Measurements from ENCODE around the gene NFATC2. TPM values are rescaled to one million over a fixed set of nuclear protein-coding genes. Genes with fewer than 3 reads are reported as not detected.

The NFATC2 gene
- total and polyA plus RNA-seq, 9 donors = 2.2 to 9.4 (median 5.1) TPM

- WGBS, 3 donors = 82 to 90% (median 87%) methylated on average over 19 of the region's 19 CpGs
- intact Hi-C loops (cut with DNase I) = no loop called here
- TF ChIP-seq POLR2A (IDR thresholded peaks at IDR 0.05) (no peak), EP300 (IDR thresholded peaks at IDR 0.05) (no peak), CTCF (IDR thresholded peaks at IDR 0.05) (no peak)
Measured at GRCh38 chr20:51426718-51427650, 115.5 kb downstream of the NFATC2 start.

GRCh38 chr20:51425347-51426106 lies 117.0 kb downstream of the NFATC2 start:
- intact Hi-C loops (cut with DNase I) = no loop called here
- H3K27ac ChIP-seq = no peak overlapping the region
- H3K36me3 ChIP-seq = no peaks in the 10 kb centered on the region
- no peak overlapping the region for H3K4me3 ChIP-seq
- WGBS, 3 donors = 89 to 93% (median 90%) methylated on average over 22 of the region's 22 CpGs
- H3K9me3 ChIP-seq = no peaks in the 10 kb centered on the region
- TF ChIP-seq CTCF (IDR thresholded peaks at IDR 0.05) (no peak), EP300 (IDR thresholded peaks at IDR 0.05) (no peak), POLR2A (IDR thresholded peaks at IDR 0.05) (no peak)
- H3K27me3 ChIP-seq = no peaks in the 10 kb centered on the region
- peaks cover 9% of the 10 kb centered on the region for H3K4me1 ChIP-seq (ENCODE audit: insufficient read depth)
- no peak for DNase-seq

More at GRCh38 chr20:51426718-51427650, 115.5 kb downstream of the NFATC2 start:
- H3K4me1 ChIP-seq (ENCODE audit: insufficient read depth) = peaks cover 9% of the 10 kb centered on the region
- H3K9me3 ChIP-seq = no peaks in the 10 kb centered on the region
- H3K27ac ChIP-seq = no peak overlapping the region
- H3K27me3 ChIP-seq = no peaks in the 10 kb centered on the region
- no peaks in the 10 kb centered on the region for H3K36me3 ChIP-seq
- H3K4me3 ChIP-seq = no peak overlapping the region
- no peak for DNase-seq

GRCh38 chr20:51424270-51425117 lies 118.0 kb downstream of the NFATC2 start:
- intact Hi-C loops (cut with DNase I) = no loop called here
- Histone ChIP-seq H3K27me3 (no peaks in the 10 kb centered on the region), H3K9me3 (no peaks in the 10 kb centered on the region), H3K4me3 (no peak overlapping the region), H3K36me3 (no peaks in the 10 kb centered on the region), H3K27ac (no peak overlapping the region), H3K4me1 (ENCODE audit: insufficient read depth) (peaks cover 9% of the 10 kb centered on the region)
- WGBS, 3 donors = 85 to 88% (median 87%) methylated on average over 15 of the region's 15 CpGs
- no peak for DNase-seq
- TF ChIP-seq CTCF (IDR thresholded peaks at IDR 0.05) (no peak), EP300 (IDR thresholded peaks at IDR 0.05) (no peak), POLR2A (IDR thresholded peaks at IDR 0.05) (no peak)

GRCh38 chr20:51423810-51424209 lies 118.7 kb downstream of the NFATC2 start:
- Histone ChIP-seq H3K9me3 (no peaks in the 10 kb centered on the region), H3K36me3 (no peaks in the 10 kb centered on the region), H3K4me3 (no peak overlapping the region), H3K4me1 (ENCODE audit: insufficient read depth) (peaks cover 9% of the 10 kb centered on the region), H3K27ac (no peak overlapping the region), H3K27me3 (no peaks in the 10 kb centered on the region)
- no peak for DNase-seq
- TF ChIP-seq EP300 (IDR thresholded peaks at IDR 0.05) (no peak), CTCF (IDR thresholded peaks at IDR 0.05) (no peak), POLR2A (IDR thresholded peaks at IDR 0.05) (no peak)
- intact Hi-C loops (cut with DNase I) = no loop called here
- WGBS, 3 donors = 82 to 88% (median 85%) methylated on average over 7 of the region's 7 CpGs
